Adipocyte (in vitro differentiated cells): ENCODE measurements around the gene ABCA3.

Source experiments
- DNase-seq: peaks from one replicate; pipeline ENCODE4 v3.0.0-alpha.2; 2015; ENCODE audit warnings: low read depth
- H3K27me3 ChIP-seq: replicated peaks from 2 replicates; pipeline ENCODE4 v1.7.0; 2013; ENCODE audit warnings: mild to moderate bottlenecking, low read length, moderate library complexity; ENCODE audit not compliant: control insufficient read depth, insufficient read depth
- H3K36me3 ChIP-seq: 2 replicates; pipeline ENCODE4 v1.7.0; 2013; ENCODE audit warnings: low read length, mild to moderate bottlenecking, moderate library complexity; ENCODE audit not compliant: control insufficient read depth, insufficient read depth, severe bottlenecking
- H3K4me1 ChIP-seq: 2 replicates; pipeline ENCODE4 v1.7.0; 2013; ENCODE audit warnings: mild to moderate bottlenecking, low read length, moderate library complexity; ENCODE audit not compliant: control insufficient read depth, insufficient read depth
- H3K4me3 ChIP-seq: 2 replicates; pipeline ENCODE4 v1.7.0; 2013; ENCODE audit warnings: mild to moderate bottlenecking, low read length, moderate library complexity
- H3K9ac ChIP-seq: 2 replicates; pipeline ENCODE4 v1.7.0; 2013; ENCODE audit warnings: mild to moderate bottlenecking, low read length, moderate library complexity
- H3K9me3 ChIP-seq: 2 replicates; pipeline ENCODE4 v1.7.0; 2013; ENCODE audit warnings: mild to moderate bottlenecking, low read length, moderate library complexity; ENCODE audit not compliant: control insufficient read depth

ABCA3 gene

GRCh38 chr16:2371421-2371820, 30.9 kb upstream of the ABCA3 start:
- H3K4me3 ChIP-seq = peak overlapping the region; percentile 27
- peak overlapping the region; percentile 33 for H3K9ac ChIP-seq
- no peaks in the 10 kb centered on the region for H3K9me3 ChIP-seq
- H3K4me1 ChIP-seq = peaks cover 64% of the 10 kb centered on the region
- no peaks in the 10 kb centered on the region for H3K36me3 ChIP-seq
- no peaks in the 10 kb centered on the region for H3K27me3 ChIP-seq
- peak; percentile 58 for DNase-seq

- Histone ChIP-seq H3K9ac (peak overlapping the region; percentile 33), H3K9me3 (no peaks in the 10 kb centered on the region), H3K36me3 (no peaks in the 10 kb centered on the region), H3K4me3 (peak overlapping the region; percentile 27), H3K4me1 (peaks cover 71% of the 10 kb centered on the region), H3K27me3 (no peaks in the 10 kb centered on the region)
- DNase-seq = no peak
These were observed 30.2 kb upstream of the ABCA3 start for GRCh38 chr16:2370721-2371120.

GRCh38 chr16:2366660-2367309, 26.3 kb upstream of the ABCA3 start:
- no peak for DNase-seq
- Histone ChIP-seq H3K36me3 (no peaks in the 10 kb centered on the region), H3K4me1 (peaks cover 55% of the 10 kb centered on the region), H3K9me3 (no peaks in the 10 kb centered on the region), H3K9ac (no peak overlapping the region), H3K27me3 (peaks cover 4% of the 10 kb centered on the region), H3K4me3 (no peak overlapping the region)

- H3K4me3 ChIP-seq = no peak overlapping the region
These were observed 25.1 kb upstream of the ABCA3 start for GRCh38 chr16:2365397-2366294.

GRCh38 chr16:2364638-2365210, 24.2 kb upstream of the ABCA3 start:
- H3K4me3 ChIP-seq = no peak overlapping the region
- no peaks in the 10 kb centered on the region for H3K9me3 ChIP-seq
- DNase-seq = no peak
- no peak overlapping the region for H3K9ac ChIP-seq
- no peaks in the 10 kb centered on the region for H3K36me3 ChIP-seq
- H3K27me3 ChIP-seq = peaks cover 4% of the 10 kb centered on the region
- peaks cover 36% of the 10 kb centered on the region for H3K4me1 ChIP-seq

More at GRCh38 chr16:2365397-2366294, 25.1 kb upstream of the ABCA3 start:
- peak; percentile 82 for DNase-seq
- Histone ChIP-seq H3K9ac (no peak overlapping the region), H3K36me3 (no peaks in the 10 kb centered on the region), H3K9me3 (no peaks in the 10 kb centered on the region), H3K4me1 (peaks cover 44% of the 10 kb centered on the region), H3K27me3 (peaks cover 4% of the 10 kb centered on the region)

- Histone ChIP-seq H3K9me3 (peaks cover 6% of the 10 kb centered on the region), H3K9ac (no peak overlapping the region), H3K36me3 (no peaks in the 10 kb centered on the region), H3K4me3 (no peak overlapping the region), H3K27me3 (peaks cover 4% of the 10 kb centered on the region), H3K4me1 (peaks cover 20% of the 10 kb centered on the region)
- DNase-seq = no peak
These were observed 21.7 kb upstream of the ABCA3 start for GRCh38 chr16:2362218-2362617.

- Histone ChIP-seq H3K36me3 (no peaks in the 10 kb centered on the region), H3K4me3 (no peak overlapping the region), H3K4me1 (peaks cover 15% of the 10 kb centered on the region), H3K9ac (no peak overlapping the region), H3K27me3 (peaks cover 4% of the 10 kb centered on the region), H3K9me3 (peaks cover 13% of the 10 kb centered on the region)
- no peak for DNase-seq
These were observed 20.6 kb upstream of the ABCA3 start for GRCh38 chr16:2361129-2361528.

GRCh38 chr16:2359919-2360318, 19.4 kb upstream of the ABCA3 start:
- no peak for DNase-seq
- H3K4me3 ChIP-seq = no peak overlapping the region
- H3K36me3 ChIP-seq = no peaks in the 10 kb centered on the region
- H3K27me3 ChIP-seq = peaks cover 4% of the 10 kb centered on the region
- peaks cover 3% of the 10 kb centered on the region for H3K4me1 ChIP-seq
- peaks cover 13% of the 10 kb centered on the region for H3K9me3 ChIP-seq
- no peak overlapping the region for H3K9ac ChIP-seq

- no peak overlapping the region for H3K4me3 ChIP-seq
- no peak overlapping the region for H3K9ac ChIP-seq
- H3K36me3 ChIP-seq = no peaks in the 10 kb centered on the region
- peaks cover 13% of the 10 kb centered on the region for H3K9me3 ChIP-seq
- DNase-seq = no peak
- no peaks in the 10 kb centered on the region for H3K4me1 ChIP-seq
- peaks cover 4% of the 10 kb centered on the region for H3K27me3 ChIP-seq
These were observed 18.3 kb upstream of the ABCA3 start for GRCh38 chr16:2358811-2359210.

GRCh38 chr16:2357331-2357730, 16.8 kb upstream of the ABCA3 start:
- Histone ChIP-seq H3K27me3 (peaks cover 4% of the 10 kb centered on the region), H3K9ac (no peak overlapping the region), H3K4me1 (no peaks in the 10 kb centered on the region), H3K4me3 (no peak overlapping the region), H3K36me3 (no peaks in the 10 kb centered on the region), H3K9me3 (peaks cover 13% of the 10 kb centered on the region)
- DNase-seq = no peak

- Histone ChIP-seq H3K9ac (no peak overlapping the region), H3K9me3 (no peaks in the 10 kb centered on the region), H3K27me3 (no peaks in the 10 kb centered on the region), H3K36me3 (no peaks in the 10 kb centered on the region), H3K4me1 (no peaks in the 10 kb centered on the region), H3K4me3 (no peak overlapping the region)
- no peak for DNase-seq
These were observed 10.0 kb upstream of the ABCA3 start for GRCh38 chr16:2350500-2350899.
